ENCODE measurements around the gene KRT1.

DNA sequence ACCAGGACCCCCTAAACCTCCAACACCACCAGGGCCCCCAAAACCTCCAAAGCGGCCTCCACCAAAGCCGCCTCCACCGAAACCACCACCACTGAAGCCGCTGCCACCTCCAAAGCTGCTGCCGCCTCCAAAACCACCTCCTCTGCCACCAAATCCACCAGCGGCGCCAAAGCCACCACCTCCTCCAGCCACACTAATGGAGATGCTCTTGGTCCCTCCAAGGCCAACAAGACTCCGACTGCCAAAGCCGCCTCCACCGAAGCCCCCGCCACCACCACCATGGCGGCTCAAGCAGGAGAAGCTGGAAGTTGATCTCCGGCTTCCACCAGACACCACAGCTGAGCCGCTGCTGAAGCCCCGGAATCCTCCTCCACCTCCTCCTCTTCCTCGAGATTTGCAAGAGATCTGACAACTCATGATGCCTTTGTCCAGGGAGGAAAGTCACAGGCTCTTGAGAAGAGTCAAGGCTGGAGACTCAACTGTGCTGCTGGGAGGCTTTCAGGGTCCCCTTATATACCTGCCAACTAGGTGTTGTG, 28.4 kb downstream of the KRT1 start, which contains the start of gene KRT2:
- TF ChIP-seq POLR2A (IDR thresholded peaks at IDR 0.05) (no peak), EP300 (IDR thresholded peaks at IDR 0.05) (no peak)
- TF ChIP-seq, protein P1, sequence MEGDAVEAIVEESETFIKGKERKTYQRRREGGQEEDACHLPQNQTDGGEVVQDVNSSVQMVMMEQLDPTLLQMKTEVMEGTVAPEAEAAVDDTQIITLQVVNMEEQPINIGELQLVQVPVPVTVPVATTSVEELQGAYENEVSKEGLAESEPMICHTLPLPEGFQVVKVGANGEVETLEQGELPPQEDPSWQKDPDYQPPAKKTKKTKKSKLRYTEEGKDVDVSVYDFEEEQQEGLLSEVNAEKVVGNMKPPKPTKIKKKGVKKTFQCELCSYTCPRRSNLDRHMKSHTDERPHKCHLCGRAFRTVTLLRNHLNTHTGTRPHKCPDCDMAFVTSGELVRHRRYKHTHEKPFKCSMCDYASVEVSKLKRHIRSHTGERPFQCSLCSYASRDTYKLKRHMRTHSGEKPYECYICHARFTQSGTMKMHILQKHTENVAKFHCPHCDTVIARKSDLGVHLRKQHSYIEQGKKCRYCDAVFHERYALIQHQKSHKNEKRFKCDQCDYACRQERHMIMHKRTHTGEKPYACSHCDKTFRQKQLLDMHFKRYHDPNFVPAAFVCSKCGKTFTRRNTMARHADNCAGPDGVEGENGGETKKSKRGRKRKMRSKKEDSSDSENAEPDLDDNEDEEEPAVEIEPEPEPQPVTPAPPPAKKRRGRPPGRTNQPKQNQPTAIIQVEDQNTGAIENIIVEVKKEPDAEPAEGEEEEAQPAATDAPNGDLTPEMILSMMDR (IDR thresholded peaks at IDR 0.05), result no peak

Data from ovary (tissue), 3 donors.